ENCODE data around the gene JARID2. TPM values are rescaled to one million over a fixed set of nuclear protein-coding genes. Genes with fewer than 3 reads are reported as not detected.

Gene JARID2
- total and polyA plus RNA-seq, 7 donors = 1.1 to 16.1 (median 4.9) TPM

- intact Hi-C loops (cut with DNase I) = loop anchor here in 1 of 2 donors (5.0 kb wide), 1 partner anchor 35 kb away; no protein-coding TSS in a partner anchor
- H3K4me3 ChIP-seq = no peak overlapping the region
- TF ChIP-seq CTCF (IDR thresholded peaks at IDR 0.05) = no peak
- 45 to 51% (median 46%) methylated on average over 4 of the region's 4 CpGs for WGBS, 3 donors
- no peaks in the 10 kb centered on the region for H3K27me3 ChIP-seq (ENCODE audit: insufficient read depth in 3 of 3, low read length in 2 of 3)
- peaks cover 55% of the 10 kb centered on the region for H3K4me1 ChIP-seq
- ATAC-seq = peak in 1 of 4 donors; percentile 4
- H3K36me3 ChIP-seq (ENCODE audit: insufficient read depth in 1 of 2, low read depth in 1 of 2) = no peaks in the 10 kb centered on the region
- H3K27ac ChIP-seq = peak overlapping the region; percentile 68
- no peaks in the 10 kb centered on the region for H3K9me3 ChIP-seq
- no peak for DNase-seq
Measured at GRCh38 chr6:15352220-15352619, 106.4 kb downstream of the JARID2 start.

- ATAC-seq (no peak), DNase-seq (no peak)
- no peaks in the 10 kb centered on the region for H3K9me3 ChIP-seq
- peaks cover 61% of the 10 kb centered on the region for H3K4me1 ChIP-seq
- no peak for TF ChIP-seq CTCF (IDR thresholded peaks at IDR 0.05)
- intact Hi-C loops (cut with DNase I) = loop anchor here in 1 of 2 donors (5.0 kb wide), 1 partner anchor 36 kb away; no protein-coding TSS in a partner anchor
- H3K4me3 ChIP-seq = no peak overlapping the region
- H3K27me3 ChIP-seq (ENCODE audit: insufficient read depth in 3 of 3, low read length in 2 of 3) = no peaks in the 10 kb centered on the region
- WGBS, 3 donors = 21 to 35% (median 32%) methylated on average over 2 of the region's 2 CpGs
- peak overlapping the region; percentile 68 for H3K27ac ChIP-seq
- no peaks in the 10 kb centered on the region for H3K36me3 ChIP-seq (ENCODE audit: insufficient read depth in 1 of 2, low read depth in 1 of 2)
Measured at GRCh38 chr6:15352845-15353244, 107.0 kb downstream of the JARID2 start.

GRCh38 chr6:15355683-15356099, 109.8 kb downstream of the JARID2 start:
- 26 to 54% (median 32%) methylated on average over 10 of the region's 10 CpGs for WGBS, 3 donors
- DNase-seq (no peak), ATAC-seq (peak; percentile 22 to 55 (median 41))
- Histone ChIP-seq H3K27me3 (ENCODE audit: insufficient read depth in 3 of 3, low read length in 2 of 3) (no peaks in the 10 kb centered on the region), H3K36me3 (ENCODE audit: insufficient read depth in 1 of 2, low read depth in 1 of 2) (no peaks in the 10 kb centered on the region), H3K27ac (peak overlapping the region; percentile 41), H3K4me1 (peaks cover 81% of the 10 kb centered on the region), H3K9me3 (no peaks in the 10 kb centered on the region), H3K4me3 (no peak overlapping the region)
- no peak for TF ChIP-seq CTCF (IDR thresholded peaks at IDR 0.05)
- intact Hi-C loops (cut with DNase I) = no loop called here

GRCh38 chr6:15356179-15356578, 110.3 kb downstream of the JARID2 start:
- intact Hi-C loops (cut with DNase I) = no loop called here
- H3K36me3 ChIP-seq (ENCODE audit: insufficient read depth in 1 of 2, low read depth in 1 of 2) = no peaks in the 10 kb centered on the region
- H3K4me3 ChIP-seq = no peak overlapping the region
- ATAC-seq (no peak), DNase-seq (no peak)
- no peak for TF ChIP-seq CTCF (IDR thresholded peaks at IDR 0.05)
- H3K27me3 ChIP-seq (ENCODE audit: insufficient read depth in 3 of 3, low read length in 2 of 3) = no peaks in the 10 kb centered on the region
- H3K9me3 ChIP-seq = no peaks in the 10 kb centered on the region
- H3K27ac ChIP-seq = peak overlapping the region; percentile 41
- 64 to 84% (median 69%) methylated on average over 6 of the region's 6 CpGs for WGBS, 3 donors
- H3K4me1 ChIP-seq = peaks cover 76% of the 10 kb centered on the region

GRCh38 chr6:15356937-15357336, 111.1 kb downstream of the JARID2 start:
- H3K36me3 ChIP-seq (ENCODE audit: insufficient read depth in 1 of 2, low read depth in 1 of 2) = no peaks in the 10 kb centered on the region
- TF ChIP-seq CTCF (IDR thresholded peaks at IDR 0.05) = no peak
- no peaks in the 10 kb centered on the region for H3K9me3 ChIP-seq
- intact Hi-C loops (cut with DNase I) = no loop called here
- 17 to 43% (median 18%) methylated on average over 5 of the region's 5 CpGs for WGBS, 3 donors
- peaks cover 69% of the 10 kb centered on the region for H3K4me1 ChIP-seq
- DNase-seq = no peak
- H3K4me3 ChIP-seq = no peak overlapping the region
- no peak for ATAC-seq
- H3K27ac ChIP-seq = peak overlapping the region; percentile 41
- no peaks in the 10 kb centered on the region for H3K27me3 ChIP-seq (ENCODE audit: insufficient read depth in 3 of 3, low read length in 2 of 3)
